EH (cell line): ENCODE data around the gene TBC1D5.
"Not testable (repeated sequence)": the region's sequence is repeated elsewhere in the genome, so short reads cannot be mapped to it uniquely, and the experiment has no call there.

Experiments used
- DNase-seq: peaks from one replicate; pipeline ENCODE4 v3.0.0-alpha.2; 2015; ENCODE audit warnings: low read depth

The TBC1D5 gene

DNA sequence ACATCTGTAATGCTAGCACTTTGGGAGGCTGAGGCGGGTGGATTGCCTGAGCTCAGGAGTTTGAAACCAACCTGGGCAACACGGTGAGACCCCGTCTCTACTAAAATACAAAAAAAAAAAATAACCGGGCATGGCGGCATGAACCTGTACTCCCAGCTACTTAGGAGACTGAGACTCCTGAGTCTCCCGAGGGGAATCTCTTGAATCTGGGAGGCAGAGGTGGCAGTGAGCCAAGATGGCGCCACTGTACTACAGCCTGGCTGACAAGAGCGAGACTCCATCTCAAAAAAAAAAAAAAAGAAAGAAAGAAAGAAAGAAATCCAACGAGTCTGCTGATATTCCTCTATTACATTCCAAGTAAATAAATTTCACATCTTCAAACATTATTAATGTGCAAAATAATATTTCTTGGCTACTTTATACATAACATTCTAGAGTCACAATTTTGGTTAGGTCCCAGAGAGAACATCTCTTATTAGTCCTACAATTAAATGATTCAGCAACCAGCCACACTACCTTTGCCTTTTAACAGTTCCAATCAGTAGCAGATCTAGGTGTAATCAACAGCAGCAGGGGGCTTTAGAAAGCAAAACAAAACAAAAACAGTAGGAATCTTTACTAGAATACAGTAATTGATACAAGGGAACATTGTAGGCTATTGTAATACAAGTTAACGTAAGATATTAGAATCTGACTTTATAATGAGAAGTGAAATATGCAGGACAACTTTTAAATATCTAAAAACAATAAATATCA lies 195.8 kb downstream of the TBC1D5 start:
- no peak for DNase-seq

DNA sequence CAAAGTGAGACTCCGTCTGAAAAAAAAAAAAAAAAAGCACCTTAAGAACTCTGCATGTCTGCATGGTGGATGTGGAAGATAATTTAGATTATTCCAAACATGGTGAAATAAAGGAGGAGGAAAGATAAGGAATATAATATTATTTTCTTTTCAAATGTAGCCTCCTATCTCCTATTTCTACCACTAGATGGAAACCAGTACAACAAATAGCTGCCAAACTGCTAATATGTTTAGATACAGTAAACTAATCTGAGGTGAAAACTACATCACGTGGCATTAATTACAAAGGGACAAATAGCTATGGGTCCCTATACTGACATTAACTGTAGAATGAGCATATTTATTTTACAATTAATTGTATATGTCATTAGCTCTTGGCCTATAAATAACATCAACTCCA lies 197.8 kb downstream of the TBC1D5 start:
- peak; percentile 7 for DNase-seq

DNA sequence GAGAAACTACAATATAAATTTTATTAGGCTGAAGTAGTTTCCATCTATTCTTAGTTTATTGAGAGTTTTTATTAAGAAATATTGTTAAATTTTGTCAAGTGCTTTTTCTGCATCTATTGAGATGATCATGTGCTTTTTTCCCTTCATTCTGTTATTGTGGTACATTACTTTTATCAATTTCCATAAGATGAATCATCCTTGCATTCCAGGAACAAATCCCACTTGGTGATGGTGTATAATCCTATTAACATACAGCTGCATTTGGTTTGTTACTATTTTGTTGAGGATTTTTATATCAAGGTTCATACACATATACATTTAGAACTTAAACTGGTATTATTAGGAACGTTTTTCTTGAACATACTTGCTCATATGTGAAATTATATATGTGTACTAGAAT lies 199.8 kb downstream of the TBC1D5 start:
- no peak for DNase-seq

DNA sequence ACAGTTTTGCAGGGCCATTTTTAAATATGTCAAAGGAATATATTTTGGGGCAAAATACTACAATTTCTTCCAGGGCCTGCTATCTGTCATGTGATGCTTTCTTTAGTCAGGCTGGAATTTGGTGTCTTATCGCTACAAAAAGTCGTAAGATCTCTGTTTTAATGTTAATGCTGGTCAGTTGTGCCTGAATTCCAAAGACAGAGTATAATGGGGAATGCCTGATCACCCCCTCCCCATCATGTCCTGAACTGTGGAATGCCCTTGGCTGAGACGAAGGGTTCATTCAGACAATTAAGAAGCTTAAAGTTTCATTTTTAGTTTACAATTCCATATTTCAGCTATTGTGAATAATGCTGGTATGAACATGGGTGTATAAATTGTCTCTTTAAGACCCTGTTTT lies 203.0 kb downstream of the TBC1D5 start:
- no peak for DNase-seq

DNA sequence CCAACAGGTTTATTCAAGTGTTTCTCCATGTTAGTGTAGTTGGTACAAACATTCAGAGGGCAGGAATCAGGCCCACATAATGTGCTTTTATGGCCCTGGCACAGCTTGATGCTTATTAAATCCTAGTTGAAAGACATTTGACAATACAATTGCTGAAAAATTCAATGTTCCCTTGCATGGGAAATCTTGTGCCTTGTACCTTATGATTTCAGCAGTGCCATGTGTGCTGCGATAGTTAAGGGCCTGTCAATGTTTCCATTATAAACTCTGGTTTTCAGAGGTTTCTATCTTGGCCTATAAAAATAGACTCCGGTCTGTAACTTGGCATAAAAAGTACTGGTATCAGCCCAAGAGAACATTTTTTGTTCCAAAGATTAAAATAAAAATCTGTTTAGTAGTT lies 207.2 kb downstream of the TBC1D5 start:
- no peak for DNase-seq

DNA sequence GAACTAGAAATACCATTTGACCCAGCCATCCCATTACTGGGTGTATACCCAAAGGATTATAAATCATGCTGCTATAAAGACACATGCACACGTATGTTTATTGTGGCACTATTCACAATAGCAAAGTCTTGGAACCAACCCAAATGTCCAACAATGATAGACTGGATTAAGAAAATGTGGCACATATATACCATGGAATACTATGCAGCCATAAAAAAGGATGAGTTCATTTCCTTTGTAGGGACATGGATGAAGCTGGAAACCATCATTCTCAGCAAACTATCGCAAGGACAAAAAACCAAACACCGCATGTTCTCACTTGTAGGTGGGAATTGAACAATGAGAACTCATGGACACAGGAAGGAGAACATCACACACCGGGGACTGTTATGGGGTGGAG lies 210.0 kb downstream of the TBC1D5 start:
- not testable (repeated sequence) for DNase-seq

DNA sequence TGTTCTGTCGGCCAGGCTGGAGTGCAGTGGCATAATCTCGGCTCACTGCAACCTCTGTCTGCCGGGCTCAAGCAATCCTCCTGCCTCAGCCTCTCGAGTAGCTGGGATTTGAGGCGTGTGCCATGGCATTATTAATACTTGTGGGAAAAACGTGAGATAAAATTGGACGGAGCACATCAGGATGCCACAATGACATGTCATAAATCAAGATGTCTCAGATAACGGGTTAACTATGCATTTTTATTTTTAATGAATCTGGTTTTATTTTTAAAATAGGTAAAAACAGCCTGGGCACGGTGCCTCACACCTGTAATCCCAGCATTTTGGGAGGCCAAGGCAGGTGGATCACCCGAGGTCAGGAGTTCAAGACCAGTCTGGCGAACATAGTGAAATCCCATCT lies 212.8 kb downstream of the TBC1D5 start:
- no peak for DNase-seq

DNA sequence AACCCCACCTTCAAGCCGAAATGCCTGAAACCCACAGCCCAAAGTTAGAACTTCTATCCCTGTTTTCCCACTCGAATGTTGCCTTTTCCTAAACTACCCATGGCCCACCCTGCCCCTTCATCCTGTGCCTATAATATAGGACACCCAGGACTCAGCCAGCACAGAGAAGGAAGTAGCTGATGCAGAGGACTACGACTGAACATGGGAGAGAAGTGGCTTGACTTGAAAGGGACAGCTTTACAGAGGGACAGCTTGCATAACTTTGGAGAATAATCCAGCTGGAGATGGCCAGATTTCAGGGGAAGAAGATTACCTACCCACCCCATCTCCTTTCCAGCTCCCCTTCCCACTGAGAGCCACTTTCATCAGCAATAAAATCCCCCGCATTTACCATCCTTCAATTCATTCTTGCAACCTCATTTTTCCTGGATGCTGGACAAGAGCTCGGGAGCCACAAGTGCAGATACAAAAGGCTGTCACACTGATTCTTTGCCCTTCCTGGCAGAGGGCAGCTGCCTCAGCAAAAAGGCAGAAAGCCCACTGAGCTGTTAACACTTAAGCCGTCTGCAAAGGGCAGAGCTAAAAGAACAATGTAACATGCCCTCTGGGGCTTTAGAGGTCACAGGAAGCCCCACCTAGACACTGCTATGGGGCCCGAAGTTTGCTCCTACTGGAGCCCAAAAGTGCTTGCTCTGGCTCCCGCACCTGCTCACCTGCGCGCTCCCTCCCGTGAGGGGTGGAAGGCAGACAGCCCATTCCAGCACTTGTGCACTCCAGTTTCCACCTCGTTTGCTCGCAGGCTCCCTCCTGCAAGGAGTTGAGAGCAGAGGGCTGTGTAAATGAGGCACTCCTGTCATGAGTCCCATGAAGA lies 224.0 kb downstream of the TBC1D5 start:
- no peak for DNase-seq

DNA sequence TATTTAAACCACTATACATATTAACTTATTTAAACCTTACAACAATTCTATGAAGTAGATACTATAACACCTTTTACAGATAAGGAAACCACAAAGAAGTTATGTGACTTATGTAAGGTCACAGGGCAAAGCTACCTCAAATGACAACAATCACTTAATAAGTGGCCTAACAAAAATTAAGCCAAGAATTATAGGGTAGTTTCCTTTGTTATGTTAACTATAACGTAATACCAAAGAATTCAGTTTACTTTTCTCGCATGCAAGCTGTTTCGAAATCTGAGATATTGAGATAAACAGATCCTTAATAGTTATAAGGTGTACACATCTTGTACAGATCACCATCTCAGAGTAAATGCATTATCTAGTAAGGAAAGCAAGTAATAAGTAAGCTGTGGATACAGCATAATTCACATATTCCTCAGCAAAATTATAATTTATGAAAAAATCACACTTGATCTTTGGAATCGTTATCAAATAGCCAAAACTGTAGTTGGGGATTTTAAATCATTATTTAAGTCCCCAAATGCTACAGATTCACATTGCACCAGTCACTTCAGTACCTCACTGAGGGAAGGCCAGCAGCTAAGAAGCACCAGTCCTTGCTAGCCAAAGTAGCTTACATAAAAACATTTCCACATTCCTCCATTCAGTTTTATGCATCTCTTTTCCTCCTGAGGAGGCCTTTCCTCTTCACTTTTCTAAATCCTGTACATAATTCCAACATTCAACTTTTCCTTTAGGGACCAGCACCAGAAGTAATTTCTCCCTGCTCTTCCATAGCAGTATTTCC lies 226.8 kb downstream of the TBC1D5 start:
- DNase-seq, result no peak

DNA sequence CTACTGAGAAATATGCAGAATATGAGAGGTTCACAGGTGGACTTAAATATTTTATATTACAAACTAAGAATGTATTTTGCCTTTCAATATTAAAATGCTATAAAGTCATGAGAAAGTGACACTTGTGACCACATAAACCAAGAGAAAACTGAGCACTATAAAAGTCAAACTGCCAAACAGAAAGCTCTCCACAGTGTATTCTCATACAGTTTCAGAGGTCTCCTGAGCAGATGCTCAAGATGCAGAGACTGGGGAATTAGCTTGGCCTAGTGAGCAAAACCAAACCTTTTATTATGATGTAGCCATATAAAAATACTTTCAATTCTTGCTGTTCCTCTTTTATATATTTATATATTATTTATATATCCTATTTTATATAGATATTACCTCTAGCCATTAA lies 227.8 kb downstream of the TBC1D5 start:
- no peak for DNase-seq

DNA sequence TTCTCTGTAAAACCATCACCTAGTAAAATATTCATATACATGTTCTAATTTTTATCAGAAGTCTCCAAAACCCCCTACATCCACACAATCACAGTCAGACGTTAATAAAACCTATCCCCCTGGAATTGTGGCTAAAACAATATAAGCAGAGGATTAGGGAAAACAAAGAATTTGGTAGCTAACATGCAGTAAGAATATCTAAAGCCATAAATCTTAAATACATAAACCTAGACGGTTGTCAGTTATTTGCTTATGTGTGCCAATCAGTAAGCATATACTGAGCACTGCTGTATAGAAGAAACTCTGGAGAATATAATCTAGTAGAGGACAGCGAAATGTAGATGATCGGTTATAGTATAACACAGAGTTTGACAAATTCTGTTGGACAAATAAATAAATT lies 232.2 kb downstream of the TBC1D5 start:
- no peak for DNase-seq

DNA sequence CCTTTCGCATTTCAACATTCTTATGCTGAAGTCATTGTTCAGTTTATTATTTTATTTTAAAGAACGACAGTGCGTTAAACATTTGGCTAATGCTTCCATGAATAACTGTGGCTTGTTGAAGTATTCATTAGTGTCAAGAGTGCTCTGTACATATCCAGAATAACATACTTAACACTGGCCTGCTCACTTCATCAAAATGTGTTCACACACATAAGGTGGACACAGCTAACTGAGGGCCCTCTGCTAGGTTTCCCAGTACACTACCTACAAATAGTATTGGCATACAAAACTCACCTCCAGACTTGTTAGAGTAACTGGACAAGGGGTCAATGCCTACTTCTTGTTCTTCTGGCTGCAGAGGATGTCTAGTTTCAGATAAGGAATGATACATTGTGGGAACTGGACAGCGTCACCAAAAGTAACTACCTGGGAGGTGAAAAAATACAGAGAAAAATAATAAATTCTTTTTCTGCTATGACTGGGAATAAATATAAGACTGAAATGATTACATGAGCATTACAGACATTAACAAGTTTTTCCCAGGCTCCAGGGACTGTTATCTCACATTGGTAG lies 234.2 kb downstream of the TBC1D5 start:
- DNase-seq, result no peak

DNA sequence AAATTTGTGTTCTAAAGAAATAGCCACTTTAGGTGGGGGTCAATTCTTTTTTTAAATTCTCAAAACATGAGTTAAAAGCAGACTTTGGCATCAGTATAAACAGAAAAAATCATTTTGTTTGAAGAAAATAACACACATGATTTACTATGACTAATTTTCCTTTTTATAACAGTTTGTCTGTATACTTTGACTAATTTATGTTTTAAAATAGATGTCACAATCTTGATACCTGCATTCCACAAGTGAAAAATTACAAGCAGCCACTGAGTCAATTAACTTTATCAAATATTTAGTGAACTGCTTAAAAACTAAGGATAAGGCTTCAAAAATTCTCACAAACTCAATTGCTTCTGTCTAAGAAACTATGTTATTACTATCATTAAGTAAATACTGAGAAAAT lies 235.0 kb downstream of the TBC1D5 start:
- no peak for DNase-seq

DNA sequence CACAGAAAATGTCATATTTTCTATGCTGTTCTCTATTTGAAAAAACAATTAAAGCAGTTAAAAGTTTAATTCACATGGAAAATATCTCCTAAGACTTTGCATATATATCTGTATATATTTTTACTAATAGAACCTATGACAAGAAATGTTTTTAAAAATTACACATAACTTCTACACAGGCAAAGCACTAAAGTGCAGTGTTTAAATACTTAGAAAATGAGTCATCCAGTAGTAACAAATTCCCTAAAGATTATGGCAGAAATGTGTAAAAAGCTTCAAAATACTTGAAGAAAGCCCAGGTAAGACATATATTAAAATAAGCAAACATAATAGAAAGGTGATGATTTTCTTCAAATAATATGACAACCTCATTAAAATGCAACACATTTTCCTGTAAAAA lies 236.6 kb downstream of the TBC1D5 start:
- DNase-seq, result peak; percentile 47

DNA sequence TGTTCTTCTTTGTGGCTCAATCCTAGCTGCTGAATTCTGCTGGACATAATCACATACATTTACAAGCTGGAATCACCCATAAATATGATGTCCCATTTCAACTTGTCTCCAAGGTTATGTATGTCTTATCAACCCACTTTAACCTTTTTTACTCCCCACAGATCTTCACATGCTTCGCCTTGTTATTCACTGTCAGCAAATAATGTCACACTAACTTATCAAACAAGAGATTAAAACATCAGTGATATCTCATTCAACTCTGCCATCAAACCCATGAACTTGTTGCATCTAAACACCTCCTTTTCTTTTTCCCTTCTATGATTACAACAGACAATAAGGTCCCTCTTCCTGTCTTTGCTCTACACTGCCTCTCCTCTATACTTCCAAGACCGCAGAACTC lies 240.7 kb downstream of the TBC1D5 start:
- no peak for DNase-seq

DNA sequence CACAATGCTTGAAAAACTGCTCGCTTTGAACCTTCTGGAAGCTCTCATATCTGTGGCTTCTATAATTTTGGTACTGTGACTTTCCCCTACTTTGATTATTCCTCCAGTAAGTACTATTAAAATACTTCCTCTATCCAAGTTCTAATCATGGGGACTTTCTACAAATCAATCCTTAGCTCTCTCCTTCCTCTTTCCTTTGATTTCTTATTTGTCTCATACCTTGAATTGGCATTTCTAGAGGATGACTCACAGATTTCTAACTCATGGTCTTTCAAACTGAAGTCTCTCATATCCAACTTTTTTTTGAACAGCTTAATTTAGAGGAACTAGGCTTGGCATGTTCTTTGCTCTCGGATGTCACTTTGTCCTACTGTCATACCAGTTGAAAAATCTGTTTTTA lies 241.8 kb downstream of the TBC1D5 start:
- no peak for DNase-seq

DNA sequence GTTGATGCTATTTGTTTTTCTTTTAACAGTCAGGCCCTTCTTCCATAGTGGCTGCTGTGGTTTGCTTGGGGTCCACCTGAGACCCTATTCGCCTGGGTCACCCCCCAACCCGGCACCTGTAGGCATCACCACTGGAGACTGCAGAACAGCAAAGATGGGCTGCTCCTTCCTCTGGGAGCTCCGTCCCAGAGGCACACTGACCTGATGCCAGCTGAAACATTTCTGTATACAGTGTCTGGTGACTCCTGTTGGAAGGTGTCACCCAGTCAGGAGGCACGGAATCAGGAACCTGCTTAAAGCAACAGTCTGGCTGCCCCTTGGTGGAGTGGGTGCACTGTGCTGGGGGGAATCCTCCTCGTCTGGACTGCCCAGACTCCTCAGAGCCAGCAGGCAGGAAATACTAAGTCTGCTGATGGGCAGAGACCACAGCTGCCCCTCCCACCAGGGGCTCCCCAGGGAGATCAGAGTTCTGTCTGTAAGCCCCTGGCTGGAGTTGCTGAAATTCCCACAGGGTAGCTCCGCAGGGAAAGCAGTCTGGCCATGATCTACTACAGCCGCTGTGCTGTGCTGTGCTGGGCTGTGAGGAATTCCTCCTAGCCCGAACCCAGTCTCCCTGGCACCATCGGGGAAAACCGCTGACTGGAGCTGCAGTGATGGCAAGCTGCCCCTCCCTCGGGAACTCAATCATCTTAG lies 248.2 kb downstream of the TBC1D5 start:
- DNase-seq, result no peak

DNA sequence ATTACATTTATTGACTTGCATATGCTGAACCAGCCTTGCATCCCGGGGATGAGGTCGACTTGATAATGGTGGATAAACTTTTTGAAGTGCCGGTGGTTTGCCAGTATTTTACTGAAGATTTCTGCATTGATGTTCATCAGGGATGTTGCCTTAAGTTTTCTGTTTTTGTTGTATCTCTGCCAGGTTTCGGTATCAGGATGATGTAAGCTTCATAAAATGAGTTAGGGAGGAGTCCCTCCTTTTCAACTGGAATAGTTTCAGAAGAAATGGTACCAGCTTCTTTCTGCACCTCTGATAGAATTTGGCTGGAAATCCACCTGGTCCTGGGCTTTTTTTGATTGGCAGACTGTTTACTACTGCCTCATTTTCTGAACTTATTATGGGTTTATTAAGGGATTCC lies 250.8 kb downstream of the TBC1D5 start:
- DNase-seq, result peak; percentile 84

DNA sequence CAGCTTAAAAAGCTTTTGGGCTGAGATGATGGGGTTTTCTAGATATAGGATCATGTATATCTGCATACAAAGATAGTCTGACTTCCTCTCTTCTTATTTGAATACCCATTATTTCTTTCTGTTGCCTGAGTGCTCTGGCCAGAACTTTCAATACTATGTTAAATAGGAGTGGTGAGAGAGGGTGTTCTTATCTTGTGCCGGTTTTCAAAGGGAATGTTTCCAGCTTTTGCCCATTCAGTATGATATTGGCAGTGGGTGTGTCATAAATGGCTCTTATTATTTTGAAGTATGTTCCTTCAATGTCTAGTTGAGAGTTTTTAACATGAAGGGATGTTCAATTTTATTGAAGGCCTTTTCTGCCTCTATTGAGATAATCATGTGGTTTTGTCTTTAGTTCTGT lies 251.2 kb downstream of the TBC1D5 start:
- not testable (repeated sequence) for DNase-seq

DNA sequence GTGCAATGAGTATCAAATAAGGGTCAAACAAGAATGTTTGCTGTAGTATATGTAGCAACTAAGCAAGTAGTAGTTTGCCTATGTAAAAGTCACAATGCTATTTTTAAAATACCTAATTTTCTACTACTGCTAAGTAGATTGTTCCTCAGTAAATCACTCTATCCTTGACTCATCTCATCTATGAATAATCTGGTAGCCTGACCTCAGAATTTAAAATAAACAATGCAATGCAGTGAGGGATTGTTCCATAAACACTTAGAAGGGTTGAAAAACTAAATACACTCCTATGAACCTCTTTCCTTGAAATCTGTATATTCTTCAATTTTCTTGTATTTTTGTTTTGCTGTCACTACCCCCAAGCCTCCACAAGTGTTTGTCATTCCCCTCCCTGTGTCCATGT lies 253.3 kb downstream of the TBC1D5 start:
- peak; percentile 77 for DNase-seq

DNA sequence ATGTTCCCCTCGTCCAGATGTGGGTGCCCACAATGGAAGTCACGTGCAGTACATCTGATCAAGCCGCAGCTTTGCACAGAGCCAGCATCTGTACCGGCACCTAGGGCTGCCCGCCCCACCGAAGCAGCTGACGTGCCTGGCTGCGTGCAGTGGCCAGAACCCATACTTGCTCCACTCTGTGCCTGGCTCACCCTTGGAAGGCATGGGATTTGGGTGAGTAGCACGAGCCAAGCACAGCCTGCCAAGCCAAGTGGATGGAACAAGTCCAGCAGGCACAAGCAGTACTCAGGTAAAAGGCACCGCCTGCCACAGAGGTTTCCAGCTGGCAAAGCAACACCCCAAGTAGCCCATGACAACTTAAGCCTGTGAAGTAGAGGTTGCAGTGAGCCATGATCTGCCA lies 261.3 kb downstream of the TBC1D5 start:
- DNase-seq, result no peak
